Sigmoid colon (tissue), 7 donors: ENCODE data around the gene ACP3. TPM values are rescaled to one million over a fixed set of nuclear protein-coding genes. Genes with fewer than 3 reads are reported as not detected.

Experiments
- DNase-seq: peaks from one replicate; pipeline ENCODE4 v3.0.0-alpha.2; 2019
- H3K27ac ChIP-seq, 4 donors: fragments of 200-600 bp; sonication (generic); one replicate each; pipeline ENCODE4 v1.5.1; 2016 to 2019; ENCODE audit warnings: mild to moderate bottlenecking in 1 of 4
- H3K27me3 ChIP-seq, 3 donors: fragments of 200-600 bp; sonication (generic); one replicate each; pipeline ENCODE4 v1.5.1; 2019; ENCODE audit warnings: mild to moderate bottlenecking in 1 of 3
- H3K36me3 ChIP-seq, 4 donors: fragments of 200-600 bp; sonication (generic); one replicate each; pipeline ENCODE4 v1.5.1; 2016 to 2019
- H3K4me1 ChIP-seq, 4 donors: fragments of 200-600 bp; sonication (generic); one replicate each; pipeline ENCODE4 v1.5.1; 2017 to 2019
- H3K4me3 ChIP-seq, 4 donors: fragments of 200-600 bp; sonication (generic); one replicate each; pipeline ENCODE4 v1.5.1; 2017 to 2019; ENCODE audit warnings: mild to moderate bottlenecking in 2 of 4, moderate library complexity in 1 of 4
- H3K9me3 ChIP-seq, 4 donors: fragments of 200-600 bp in 3 of 4; sonication (generic) in 3 of 4; one replicate each; pipeline versions ENCODE4 v1.5.1 to v1.6.1; 2013 to 2019
- CTCF ChIP-seq, 4 experiments: fragments of 450-650 bp in 3 of 4; fragments of 200-600 bp in 1 of 4; IDR thresholded peaks; one replicate each; pipeline ENCODE4 v1.5.1; 2016 to 2019; ENCODE audit warnings: antibody characterized with exemption in 4 of 4, mild to moderate bottlenecking in 3 of 4, moderate library complexity in 2 of 4
- EP300 ChIP-seq, 4 donors: sonication (generic); formaldehyde crosslinking; IDR thresholded peaks; one replicate each; pipeline ENCODE4 v1.6.1; 2017; ENCODE audit warnings: antibody characterized with exemption in 4 of 4
- POLR2A ChIP-seq, 2 donors: fragments of 450-650 bp; IDR thresholded peaks; one replicate each; pipeline ENCODE4 v1.6.1; 2016; ENCODE audit warnings: antibody characterized with exemption in 2 of 2, mild to moderate bottlenecking in 2 of 2, moderate library complexity in 2 of 2
- POLR2AphosphoS5 ChIP-seq, 4 donors: sonication (generic); formaldehyde crosslinking; IDR thresholded peaks; one replicate each; pipeline ENCODE4 v1.6.1; 2017; ENCODE audit warnings: antibody characterized with exemption in 4 of 4
- WGBS, 2 donors: extraction: QIAGEN DNeasy Blood & Tissue Kit; methylation state at CpG; one replicate each; pipeline ENCODE4 v1.1.7; 2013; 5-methylcytosine and 5-hydroxymethylcytosine counted together
- intact Hi-C: fragments of 100-400 bp; cut with DNase I; formaldehyde crosslinking; loops from one replicate; pipeline ENCODE4 v1.15.1; 2023
- polyA plus RNA-seq, 3 donors: library from polyadenylated mRNA; stranded (reverse); fragments of 200-250 nt; gene quantifications; one replicate each; pipeline ENCODE4 v1.2.3, GENCODE V29; 2013
- total RNA-seq, 4 donors: library from RNA; depleted of rRNA; stranded (reverse); fragments of >200 nt; gene quantifications; one replicate each; pipeline ENCODE4 v1.1.0, GENCODE V29; 2016
- donor health status: healthy with polysubstance abuse.
- donor health status: Bipolar disorder and iron deficiency.
- donor health status: healthy.

Gene ACP3
- total and polyA plus RNA-seq, 7 donors, result 0.71 to 9.6 (median 1.8) TPM; not detected in 1

DNA sequence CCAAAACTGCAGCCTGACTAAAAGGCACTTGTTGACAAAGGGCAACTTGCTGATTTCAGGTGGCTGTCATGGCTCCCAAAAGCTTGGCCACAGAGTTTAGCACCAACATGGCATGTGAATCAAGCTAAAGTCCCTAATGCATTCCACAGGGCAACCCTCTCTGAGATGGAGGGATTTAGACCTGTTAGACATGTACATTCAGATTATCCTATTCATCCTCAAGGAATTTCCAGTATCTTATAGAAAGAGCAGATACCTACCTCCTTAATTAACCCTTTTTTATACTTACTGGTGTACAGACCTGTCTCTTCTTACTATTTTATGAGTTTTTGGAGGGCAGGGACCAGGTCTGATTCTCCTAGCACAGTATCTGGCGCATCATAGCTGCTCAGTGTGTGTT, 31.3 kb downstream of the ACP3 start:
- no peaks in the 10 kb centered on the region for H3K27me3 ChIP-seq
- no peaks in the 10 kb centered on the region for H3K9me3 ChIP-seq
- H3K4me3 ChIP-seq, result no peak overlapping the region
- intact Hi-C loops, result no loop called here
- TF ChIP-seq POLR2AphosphoS5 (IDR thresholded peaks at IDR 0.05) (no peak), CTCF (IDR thresholded peaks at IDR 0.05) (no peak), EP300 (IDR thresholded peaks at IDR 0.05) (no peak), POLR2A (IDR thresholded peaks at IDR 0.05) (no peak)
- no peaks in the 10 kb centered on the region for H3K4me1 ChIP-seq
- no peak overlapping the region for H3K27ac ChIP-seq
- WGBS, 2 donors, result 95 to 96% methylated on average over 1 of the region's 1 CpG
- H3K36me3 ChIP-seq, result no peaks in the 10 kb centered on the region
- DNase-seq, result no peak

- no peak overlapping the region for H3K4me3 ChIP-seq
- no peaks in the 10 kb centered on the region for H3K4me1 ChIP-seq
- DNase-seq, result no peak
- intact Hi-C loops, result loop anchor here (5.0 to 10.0 kb wide), 2 partner anchors 46 to 294 kb away; no protein-coding TSS in a partner anchor
- no peaks in the 10 kb centered on the region for H3K27me3 ChIP-seq
- TF ChIP-seq CTCF (IDR thresholded peaks at IDR 0.05) (no peak), EP300 (IDR thresholded peaks at IDR 0.05) (no peak), POLR2AphosphoS5 (IDR thresholded peaks at IDR 0.05) (no peak)
- WGBS, 2 donors, result 45 to 51% methylated on average over 1 of the region's 1 CpG
- H3K9me3 ChIP-seq, result no peaks in the 10 kb centered on the region
- no peaks in the 10 kb centered on the region for H3K36me3 ChIP-seq
- no peak overlapping the region for H3K27ac ChIP-seq
Observed at GRCh38 chr3:132350814-132351213, 33.6 kb downstream of the ACP3 start.

GRCh38 chr3:132351222-132351806, 34.1 kb downstream of the ACP3 start:
- TF ChIP-seq EP300 (IDR thresholded peaks at IDR 0.05), result no peak
- TF ChIP-seq POLR2A (IDR thresholded peaks at IDR 0.05), result no peak
- no peak for TF ChIP-seq CTCF (IDR thresholded peaks at IDR 0.05)
- TF ChIP-seq POLR2AphosphoS5 (IDR thresholded peaks at IDR 0.05), result no peak
- no peak overlapping the region for H3K27ac ChIP-seq
- H3K36me3 ChIP-seq, result no peaks in the 10 kb centered on the region
- DNase-seq, result no peak
- no peaks in the 10 kb centered on the region for H3K27me3 ChIP-seq
- intact Hi-C loops, result loop anchor here (5.0 to 10.0 kb wide), 2 partner anchors 46 to 293 kb away; no protein-coding TSS in a partner anchor
- 85 to 90% methylated on average over 5 of the region's 5 CpGs for WGBS, 2 donors
- H3K9me3 ChIP-seq, result no peaks in the 10 kb centered on the region
- H3K4me3 ChIP-seq, result no peak overlapping the region
- H3K4me1 ChIP-seq, result no peaks in the 10 kb centered on the region

DNA sequence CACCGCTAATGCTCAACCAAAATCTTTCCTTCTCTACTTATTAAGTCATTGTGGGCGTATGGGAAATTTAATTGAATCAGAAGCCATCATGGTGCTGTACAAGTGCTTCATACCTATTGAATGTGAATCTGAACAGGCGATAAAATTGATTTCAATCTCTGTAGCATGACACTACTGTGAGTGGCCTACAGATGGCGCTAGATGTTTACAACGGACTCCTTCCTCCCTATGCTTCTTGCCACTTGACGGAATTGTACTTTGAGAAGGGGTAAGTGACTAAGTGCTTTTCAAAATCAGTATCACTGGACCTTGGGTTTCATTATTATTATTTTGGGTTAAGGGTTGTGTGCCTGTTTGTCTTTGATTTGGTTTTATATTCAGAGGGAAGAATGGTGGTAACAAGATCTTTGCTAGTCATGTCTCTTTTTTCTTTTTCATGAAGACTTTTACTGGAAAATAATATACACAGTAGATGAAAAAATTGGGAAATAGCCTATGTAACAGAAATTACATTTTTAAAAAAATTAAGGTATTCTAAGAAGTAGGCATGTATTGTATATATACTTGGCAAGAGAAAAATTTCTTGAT, 35.4 kb downstream of the ACP3 start:
- H3K27ac ChIP-seq, result no peak overlapping the region
- TF ChIP-seq EP300 (IDR thresholded peaks at IDR 0.05), result no peak
- TF ChIP-seq CTCF (IDR thresholded peaks at IDR 0.05), result peak; percentile 59 to 89 (median 82)
- no peaks in the 10 kb centered on the region for H3K4me1 ChIP-seq
- no peaks in the 10 kb centered on the region for H3K9me3 ChIP-seq
- WGBS, 2 donors, result 14 to 23% methylated on average over 6 of the region's 6 CpGs
- peak; percentile 72 for DNase-seq
- intact Hi-C loops, result loop anchor here (5.0 to 10.0 kb wide), 2 partner anchors 45 to 292 kb away; no protein-coding TSS in a partner anchor
- no peaks in the 10 kb centered on the region for H3K27me3 ChIP-seq
- H3K4me3 ChIP-seq, result no peak overlapping the region
- no peaks in the 10 kb centered on the region for H3K36me3 ChIP-seq
